Natural killer cell (primary cell): Measurements from ENCODE around the gene MUC5B. TPM values are rescaled to one million over a fixed set of nuclear protein-coding genes. Genes with fewer than 3 reads are reported as not detected.

Source experiments
- ATAC-seq, 3 donors: fragments of 150-1000 bp in 2 of 3; fragments of 200-7000 bp in 1 of 3; cut with Tn5 transposase; 1 replicate in 1 of 3; 2 replicates in 2 of 3; pipeline ENCODE4 v1.10.0; 2021; ENCODE audit warnings: mild to moderate bottlenecking in 2 of 3, moderate library complexity in 2 of 3
- DNase-seq, 2 donors: peaks; one replicate each; pipeline versions ENCODE4 v3.0.0 to v3.0.0-alpha.2; 2013 to 2021; ENCODE audit warnings: mixed read lengths in 1 of 2
- H3K27ac ChIP-seq: one replicate; pipeline ENCODE4 v1.5.1; 2013; ENCODE audit warnings: mild to moderate bottlenecking, low read length
- H3K27me3 ChIP-seq: one replicate; pipeline ENCODE4 v1.6.1; 2013; ENCODE audit warnings: low read length; ENCODE audit not compliant: control insufficient read depth, insufficient read depth
- H3K36me3 ChIP-seq: one replicate; pipeline ENCODE4 v1.6.1; 2013; ENCODE audit warnings: low read length; ENCODE audit not compliant: control insufficient read depth, insufficient read depth
- H3K4me1 ChIP-seq: one replicate; pipeline ENCODE4 v1.6.1; 2013; ENCODE audit warnings: low read length; ENCODE audit not compliant: control insufficient read depth, insufficient read depth
- H3K4me3 ChIP-seq: one replicate; pipeline ENCODE4 v1.5.1; 2013; ENCODE audit warnings: low read length
- H3K9me3 ChIP-seq: one replicate; pipeline ENCODE4 v1.6.1; 2013; ENCODE audit warnings: low read length; ENCODE audit not compliant: control insufficient read depth, insufficient read depth
- H3K27ac Mint-ChIP-seq, 2 donors: one replicate each; pipeline ENCODE4 v1.8.0; 2022; ENCODE audit warnings: mild to moderate bottlenecking in 2 of 2, mixed read lengths in 2 of 2, moderate library complexity in 1 of 2
- H3K27me3 Mint-ChIP-seq, 2 donors: one replicate each; pipeline ENCODE4 v1.8.0; 2022; ENCODE audit warnings: low read depth in 2 of 2, mixed read lengths in 2 of 2
- H3K36me3 Mint-ChIP-seq: one replicate; pipeline ENCODE4 v1.8.0; 2022; ENCODE audit warnings: mixed read lengths
- H3K4me1 Mint-ChIP-seq, 2 donors: one replicate each; pipeline ENCODE4 v1.8.0; 2022; ENCODE audit warnings: mixed read lengths in 2 of 2
- H3K4me3 Mint-ChIP-seq: one replicate; pipeline ENCODE4 v1.8.0; 2022; ENCODE audit warnings: mild to moderate bottlenecking, moderate library complexity, mixed read lengths
- H3K9me3 Mint-ChIP-seq, 2 donors: one replicate each; pipeline ENCODE4 v1.8.0; 2022; ENCODE audit warnings: mixed read lengths in 2 of 2
- WGBS: methylation state at CpG from one replicate; pipeline ENCODE4 v1.1.7; 2013; ENCODE audit warnings: missing lambda C conversion rate; ENCODE audit not compliant: insufficient coverage; 5-methylcytosine and 5-hydroxymethylcytosine counted together
- intact Hi-C: fragments of 100-400 bp; cut with micrococcal nuclease; formaldehyde crosslinking; loops from one replicate; pipeline ENCODE4 v1.14.2; 2022
- total RNA-seq, 4 donors: library from RNA; stranded (reverse); fragments of 120-200 nt in 1 of 4; gene quantifications; one replicate each; pipeline versions ENCODE4 v1.2.3 to v1.2.4, GENCODE V29; 2013 to 2022
- TF ChIP-seq, protein P1 (sequence below): fragments of 200-600 bp; IDR thresholded peaks from one replicate; pipeline ENCODE4 v1.8.0; 2022; ENCODE audit warnings: antibody characterized with exemption

The MUC5B gene
- total RNA-seq, 3 donors from 2014 or later (not counting 1 experiment from before 2014, with no cell fraction given) = not detected

DNA sequence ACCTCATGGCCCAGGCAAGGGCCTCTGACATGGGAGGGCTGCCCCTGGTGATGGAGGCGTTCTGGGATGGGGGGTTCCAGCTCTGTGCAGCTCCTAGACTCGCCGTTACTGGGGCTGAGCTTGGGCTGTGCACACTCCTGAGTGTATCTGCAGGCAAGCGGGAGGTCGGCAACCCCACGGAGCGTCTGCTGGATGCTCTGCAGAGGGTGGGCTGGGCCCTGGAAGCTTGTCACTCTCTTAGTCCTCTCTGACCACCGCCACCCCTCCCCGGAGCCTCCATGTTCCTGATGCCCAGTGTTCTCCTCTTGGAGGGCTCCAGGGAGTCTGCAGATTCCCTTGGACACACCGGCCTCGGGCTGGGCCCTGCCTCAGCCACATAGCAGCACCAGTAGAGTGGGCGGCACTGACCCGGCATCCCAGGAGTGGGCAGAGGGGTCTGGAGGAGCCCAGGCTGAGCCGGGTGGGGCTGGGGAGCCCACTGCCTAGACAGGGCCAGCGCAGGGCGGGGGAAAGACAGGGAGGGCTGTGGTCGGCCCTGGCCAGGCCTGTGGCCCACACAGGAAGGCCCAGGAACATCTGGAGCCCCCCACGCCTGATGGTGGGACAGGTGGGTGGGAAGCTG is 20.6 kb upstream of the MUC5B start:
- Histone ChIP-seq H3K9me3 (no peaks in the 10 kb centered on the region), H3K4me3 (no peak overlapping the region), H3K36me3 (no peaks in the 10 kb centered on the region), H3K27me3 (no peaks in the 10 kb centered on the region), H3K27ac (no peak overlapping the region), H3K4me1 (peaks cover 7% of the 10 kb centered on the region)
- Mint-ChIP-seq H3K27ac (no peak overlapping the region), H3K36me3 (no peaks in the 10 kb centered on the region), H3K4me1 (no peaks in the 10 kb centered on the region), H3K27me3 (no peaks in the 10 kb centered on the region), H3K4me3 (no peak overlapping the region), H3K9me3 (no peaks in the 10 kb centered on the region)
- ATAC-seq (peak in 1 of 3 donors; percentile 17), DNase-seq (peak in 1 of 2 donors; percentile 17)
- WGBS = 63% methylated on average over 18 of the region's 18 CpGs
- intact Hi-C loops = loop anchor here (5.0 kb wide), 1 partner anchor 370 kb away; the partner anchor contains the start of gene DUSP8
- TF ChIP-seq, protein P1, sequence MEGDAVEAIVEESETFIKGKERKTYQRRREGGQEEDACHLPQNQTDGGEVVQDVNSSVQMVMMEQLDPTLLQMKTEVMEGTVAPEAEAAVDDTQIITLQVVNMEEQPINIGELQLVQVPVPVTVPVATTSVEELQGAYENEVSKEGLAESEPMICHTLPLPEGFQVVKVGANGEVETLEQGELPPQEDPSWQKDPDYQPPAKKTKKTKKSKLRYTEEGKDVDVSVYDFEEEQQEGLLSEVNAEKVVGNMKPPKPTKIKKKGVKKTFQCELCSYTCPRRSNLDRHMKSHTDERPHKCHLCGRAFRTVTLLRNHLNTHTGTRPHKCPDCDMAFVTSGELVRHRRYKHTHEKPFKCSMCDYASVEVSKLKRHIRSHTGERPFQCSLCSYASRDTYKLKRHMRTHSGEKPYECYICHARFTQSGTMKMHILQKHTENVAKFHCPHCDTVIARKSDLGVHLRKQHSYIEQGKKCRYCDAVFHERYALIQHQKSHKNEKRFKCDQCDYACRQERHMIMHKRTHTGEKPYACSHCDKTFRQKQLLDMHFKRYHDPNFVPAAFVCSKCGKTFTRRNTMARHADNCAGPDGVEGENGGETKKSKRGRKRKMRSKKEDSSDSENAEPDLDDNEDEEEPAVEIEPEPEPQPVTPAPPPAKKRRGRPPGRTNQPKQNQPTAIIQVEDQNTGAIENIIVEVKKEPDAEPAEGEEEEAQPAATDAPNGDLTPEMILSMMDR = no peak

DNA sequence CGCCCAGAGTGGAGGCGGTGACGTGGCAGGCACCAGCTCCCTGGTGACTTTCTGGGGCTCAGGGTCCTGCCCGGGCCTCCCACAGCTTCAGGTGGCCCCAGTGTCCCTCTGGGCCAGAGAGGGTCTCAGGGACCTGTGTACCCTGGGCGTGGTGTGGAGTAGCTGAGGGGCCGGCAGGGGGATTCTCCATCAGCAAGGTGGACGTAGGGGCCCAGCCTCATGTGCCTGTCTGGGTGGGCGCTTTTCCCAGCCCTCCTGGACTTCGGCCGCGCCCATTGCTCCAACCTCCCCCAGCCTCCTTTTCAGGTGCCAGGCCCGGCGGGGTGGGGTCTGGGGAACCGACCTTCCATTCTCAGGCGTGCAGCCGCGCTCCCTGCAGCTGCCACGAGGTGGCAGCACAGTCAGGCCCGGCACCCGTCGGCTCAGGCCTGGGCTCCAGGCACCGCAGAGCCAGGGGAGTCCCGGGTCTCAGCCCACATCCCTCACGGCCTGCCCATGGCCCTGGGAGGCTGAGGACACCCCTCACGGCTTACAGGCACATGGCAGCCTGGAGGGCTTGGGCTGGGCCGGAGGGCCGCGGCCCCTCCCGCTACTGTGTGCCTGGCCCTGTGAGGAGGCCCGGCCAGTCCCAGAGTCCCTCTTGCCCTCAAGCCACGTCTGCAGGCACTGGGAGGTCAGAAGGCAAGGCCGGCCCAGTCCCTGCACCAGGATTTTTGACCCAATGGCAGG is 19.9 kb upstream of the MUC5B start:
- intact Hi-C loops = loop anchor here (1.0 to 5.0 kb wide), 2 partner anchors 312 to 369 kb away; partner anchors contain the start of gene DUSP8
- Mint-ChIP-seq H3K9me3 (no peaks in the 10 kb centered on the region), H3K4me1 (no peaks in the 10 kb centered on the region)

DNA sequence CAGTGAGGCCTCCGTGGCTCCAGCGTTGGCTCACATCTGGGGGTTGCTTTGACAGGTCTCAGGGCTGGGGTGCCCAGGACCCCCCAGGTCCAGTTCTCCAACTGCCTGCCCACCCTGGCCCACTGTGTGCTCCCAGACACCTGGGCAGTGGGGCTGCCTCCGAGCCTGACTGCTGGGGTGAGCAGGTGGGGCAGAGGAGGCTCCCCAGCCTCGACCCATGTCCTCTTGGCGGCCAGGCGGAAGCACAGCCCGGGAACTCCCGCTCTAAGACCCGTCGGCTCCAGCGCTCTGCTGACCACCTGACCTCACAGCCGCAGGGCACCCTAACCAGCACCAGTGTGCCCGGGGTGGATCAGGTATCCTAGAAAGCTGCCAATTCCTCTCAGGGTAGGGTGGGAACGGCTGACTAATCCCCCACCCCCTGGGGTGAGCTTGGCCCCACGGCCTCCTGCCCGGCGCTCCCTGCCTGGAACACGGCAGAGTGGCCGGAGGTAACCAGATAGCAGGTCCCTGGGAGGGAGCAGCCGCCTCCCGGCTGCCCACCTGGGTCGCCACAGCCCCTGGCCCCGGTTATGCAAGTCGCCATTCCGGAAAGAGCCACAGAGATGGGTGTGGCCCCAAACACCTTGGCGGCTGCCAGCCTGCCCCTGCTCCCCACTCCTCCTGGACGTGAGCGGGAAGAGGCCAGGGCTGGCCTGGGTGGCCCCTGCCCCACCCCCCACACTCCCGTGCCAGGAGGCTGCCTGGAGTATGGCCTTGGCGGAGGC is 19.2 kb upstream of the MUC5B start:
- H3K4me3 Mint-ChIP-seq = no peak overlapping the region
- TF ChIP-seq, protein P1 = no peak
- H3K27ac ChIP-seq = no peak overlapping the region
- ATAC-seq (no peak), DNase-seq (no peak)
- intact Hi-C loops = loop anchor here (1.0 to 5.0 kb wide), 2 partner anchors 312 to 369 kb away; partner anchors contain the start of gene DUSP8
- no peak overlapping the region for H3K27ac Mint-ChIP-seq
- peaks cover 7% of the 10 kb centered on the region for H3K4me1 ChIP-seq
- H3K9me3 Mint-ChIP-seq = no peaks in the 10 kb centered on the region
- H3K27me3 ChIP-seq = no peaks in the 10 kb centered on the region
- H3K4me3 ChIP-seq = no peak overlapping the region
- no peaks in the 10 kb centered on the region for H3K9me3 ChIP-seq
- no peaks in the 10 kb centered on the region for H3K36me3 ChIP-seq
- H3K27me3 Mint-ChIP-seq = no peaks in the 10 kb centered on the region
- no peaks in the 10 kb centered on the region for H3K4me1 Mint-ChIP-seq
- no peaks in the 10 kb centered on the region for H3K36me3 Mint-ChIP-seq
- WGBS = 78% methylated on average over 30 of the region's 30 CpGs

More for the DNA sequence above, 19.9 kb upstream of the MUC5B start:
- 28% methylated on average over 32 of the region's 32 CpGs for WGBS
- Mint-ChIP-seq H3K4me3 (no peak overlapping the region), H3K27me3 (no peaks in the 10 kb centered on the region), H3K27ac (no peak overlapping the region), H3K36me3 (no peaks in the 10 kb centered on the region)
- H3K27ac ChIP-seq = no peak overlapping the region
- H3K27me3 ChIP-seq = no peaks in the 10 kb centered on the region
- H3K4me1 ChIP-seq = peaks cover 7% of the 10 kb centered on the region
- TF ChIP-seq, protein P1 = peak; percentile 86
- no peaks in the 10 kb centered on the region for H3K9me3 ChIP-seq
- DNase-seq = peak; percentile 64 to 81
- ATAC-seq = peak; percentile 78 to 96 (median 95)
- no peak overlapping the region for H3K4me3 ChIP-seq
- H3K36me3 ChIP-seq = no peaks in the 10 kb centered on the region
